ENCODE results near the gene BCKDHA. TPM values are rescaled to one million over a fixed set of nuclear protein-coding genes. Genes with fewer than 3 reads are reported as not detected.

The BCKDHA gene
- total RNA-seq, 2 donors from 2014 or later: 15.2 to 17.9 TPM

DNA sequence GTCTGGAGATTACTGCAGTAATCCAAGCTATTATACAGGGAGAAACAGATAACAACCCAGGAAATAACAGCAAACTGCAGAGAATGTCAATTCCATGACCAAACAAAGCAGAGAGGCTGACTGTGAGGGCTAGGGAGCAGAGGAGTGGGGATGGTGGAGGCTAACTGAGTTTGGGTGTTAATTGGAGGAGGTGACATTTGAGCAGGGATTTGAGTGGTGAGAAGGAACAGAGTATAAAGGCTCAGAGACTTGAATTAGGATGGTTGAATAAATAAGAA lies 39.0 kb downstream of the BCKDHA start:
- H3K36me3 ChIP-seq (replicated peaks in 1 of 2; ENCODE audit: insufficient read depth in 1 of 2, low read depth in 2 of 2): peaks cover 0 to 6% of the 10 kb centered on the region in 2 donors
- intact Hi-C loops (cut with DNase I): loop anchor here (10.0 kb wide), 1 partner anchor 112 kb away; no protein-coding TSS in a partner anchor
- TF ChIP-seq, protein P1, sequence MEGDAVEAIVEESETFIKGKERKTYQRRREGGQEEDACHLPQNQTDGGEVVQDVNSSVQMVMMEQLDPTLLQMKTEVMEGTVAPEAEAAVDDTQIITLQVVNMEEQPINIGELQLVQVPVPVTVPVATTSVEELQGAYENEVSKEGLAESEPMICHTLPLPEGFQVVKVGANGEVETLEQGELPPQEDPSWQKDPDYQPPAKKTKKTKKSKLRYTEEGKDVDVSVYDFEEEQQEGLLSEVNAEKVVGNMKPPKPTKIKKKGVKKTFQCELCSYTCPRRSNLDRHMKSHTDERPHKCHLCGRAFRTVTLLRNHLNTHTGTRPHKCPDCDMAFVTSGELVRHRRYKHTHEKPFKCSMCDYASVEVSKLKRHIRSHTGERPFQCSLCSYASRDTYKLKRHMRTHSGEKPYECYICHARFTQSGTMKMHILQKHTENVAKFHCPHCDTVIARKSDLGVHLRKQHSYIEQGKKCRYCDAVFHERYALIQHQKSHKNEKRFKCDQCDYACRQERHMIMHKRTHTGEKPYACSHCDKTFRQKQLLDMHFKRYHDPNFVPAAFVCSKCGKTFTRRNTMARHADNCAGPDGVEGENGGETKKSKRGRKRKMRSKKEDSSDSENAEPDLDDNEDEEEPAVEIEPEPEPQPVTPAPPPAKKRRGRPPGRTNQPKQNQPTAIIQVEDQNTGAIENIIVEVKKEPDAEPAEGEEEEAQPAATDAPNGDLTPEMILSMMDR (IDR thresholded peaks at IDR 0.05): no peak
- no peak for TF ChIP-seq POLR2A (IDR thresholded peaks at IDR 0.05)

DNA sequence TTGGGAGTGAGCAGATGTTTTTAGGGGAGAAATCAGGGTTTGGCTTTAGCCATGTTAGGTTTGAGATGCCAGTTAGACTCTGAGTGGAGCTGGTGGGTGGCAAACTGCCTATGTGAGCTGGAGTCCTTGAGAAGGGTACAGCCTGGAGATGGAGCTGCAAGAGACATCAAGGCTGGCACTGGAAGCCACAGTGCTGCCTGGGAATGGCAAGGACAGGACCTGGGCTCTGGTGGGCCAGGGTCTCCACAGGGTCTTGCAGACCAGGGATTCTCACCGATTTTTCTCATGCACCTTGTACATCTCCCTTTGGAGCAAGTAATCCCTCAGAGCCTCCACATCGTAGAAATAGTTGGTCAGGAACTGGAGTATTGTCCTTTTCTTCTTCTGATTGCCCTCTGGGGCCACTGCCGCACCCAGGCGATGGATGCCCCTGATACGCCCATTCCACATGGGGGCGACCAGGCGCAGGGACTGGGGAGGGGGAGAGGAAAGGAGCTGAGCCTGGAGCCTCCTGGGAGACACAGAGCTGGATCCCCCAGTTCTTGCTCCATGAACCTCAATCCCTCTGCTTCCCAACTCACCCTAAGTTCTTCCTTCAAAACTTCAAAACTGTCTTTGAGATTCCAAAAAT lies 40.4 kb downstream of the BCKDHA start:
- intact Hi-C loops (cut with DNase I): loop anchor here (10.0 kb wide), 1 partner anchor 113 kb away; no protein-coding TSS in a partner anchor
- WGBS, 2 donors: 82 to 87% methylated on average over 5 to 7 of the region's 7 CpGs
- Histone ChIP-seq H3K27ac (no peak overlapping the region), H3K27me3 (no peaks in the 10 kb centered on the region), H3K9me3 (no peaks in the 10 kb centered on the region), H3K4me1 (peaks cover 7% of the 10 kb centered on the region), H3K36me3 (replicated peaks in 1 of 2; ENCODE audit: insufficient read depth in 1 of 2, low read depth in 2 of 2) (peaks cover 0 to under 1% of the 10 kb centered on the region in 2 donors), H3K4me3 (no peak overlapping the region)
- no peak for TF ChIP-seq POLR2A (IDR thresholded peaks at IDR 0.05)
- TF ChIP-seq, protein P1 (IDR thresholded peaks at IDR 0.05): no peak
- ATAC-seq: no peak
- DNase-seq: no peak

More for the DNA sequence above, 39.0 kb downstream of the BCKDHA start:
- Histone ChIP-seq H3K4me1 (peaks cover 7% of the 10 kb centered on the region), H3K27ac (no peak overlapping the region), H3K9me3 (no peaks in the 10 kb centered on the region), H3K4me3 (no peak overlapping the region), H3K27me3 (no peaks in the 10 kb centered on the region)
- DNase-seq (no peak), ATAC-seq (no peak)

DNA sequence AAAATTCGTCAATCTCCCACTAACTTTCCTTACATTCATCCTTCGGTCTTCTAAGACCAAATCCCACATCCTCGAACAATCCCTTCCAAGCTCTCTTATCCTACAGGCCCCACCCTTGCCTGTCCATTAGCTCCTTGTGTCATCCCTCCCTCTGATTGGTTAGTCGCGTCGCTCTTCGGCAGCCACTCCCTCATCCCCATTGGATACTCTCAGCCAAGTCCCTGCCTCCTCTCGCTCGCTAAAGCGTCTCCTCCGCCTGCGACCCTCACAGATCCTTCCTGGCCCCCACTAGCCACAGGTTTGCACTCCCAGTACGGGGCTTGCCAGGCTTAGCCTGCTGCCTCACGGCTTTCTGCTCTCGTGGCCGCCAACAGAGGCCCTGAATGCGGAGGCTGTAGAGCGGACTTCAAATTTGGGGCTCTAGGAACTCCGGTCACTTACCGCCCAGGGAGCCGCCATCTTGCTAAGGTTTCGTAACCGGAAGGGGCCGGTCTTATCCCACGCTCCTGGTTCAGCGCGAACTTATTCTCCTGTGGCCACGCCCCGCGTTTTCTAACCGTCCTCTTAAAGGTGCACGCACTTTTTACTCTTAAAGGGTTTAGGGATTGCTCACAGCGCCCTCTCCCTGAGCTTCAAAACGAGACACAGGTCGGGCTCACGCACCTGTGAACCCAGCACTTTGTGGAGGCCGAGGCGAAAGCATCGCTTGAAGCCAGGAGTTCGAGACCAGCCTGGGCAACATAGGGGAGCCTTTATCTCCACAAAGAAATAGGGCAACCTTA lies 42.0 kb downstream of the BCKDHA start, which contains the start of gene DMAC2:
Gene DMAC2 (minus strand): TSS at position 472 of the 782 bp plus-strand sequence. CDS start 13 bp downstream, at position 459.
- ATAC-seq (peak; percentile 98), DNase-seq (peak; percentile 98 to 99 (median 98))
- Histone ChIP-seq H3K4me1 (peaks cover 7% of the 10 kb centered on the region), H3K9me3 (no peaks in the 10 kb centered on the region), H3K36me3 (replicated peaks in 1 of 2; ENCODE audit: insufficient read depth in 1 of 2, low read depth in 2 of 2) (no peaks in the 10 kb centered on the region), H3K27me3 (no peaks in the 10 kb centered on the region), H3K4me3 (peak within 1 kb of the TSS; percentile 78 to 84), H3K27ac (peak within 1 kb of the TSS; percentile 77 to 95 (median 90))
- WGBS, 2 donors: 0 to 1% methylated on average over 31 to 40 of the region's 40 CpGs
- TF ChIP-seq, protein P1 (IDR thresholded peaks at IDR 0.05): peak; percentile 26 to 85 (median 71)
- peak; percentile 20 to 82 (median 79) for TF ChIP-seq POLR2A (IDR thresholded peaks at IDR 0.05)
- intact Hi-C loops (cut with DNase I): loop anchor here (10.0 kb wide), 1 partner anchor 115 kb away; no protein-coding TSS in a partner anchor

DNA sequence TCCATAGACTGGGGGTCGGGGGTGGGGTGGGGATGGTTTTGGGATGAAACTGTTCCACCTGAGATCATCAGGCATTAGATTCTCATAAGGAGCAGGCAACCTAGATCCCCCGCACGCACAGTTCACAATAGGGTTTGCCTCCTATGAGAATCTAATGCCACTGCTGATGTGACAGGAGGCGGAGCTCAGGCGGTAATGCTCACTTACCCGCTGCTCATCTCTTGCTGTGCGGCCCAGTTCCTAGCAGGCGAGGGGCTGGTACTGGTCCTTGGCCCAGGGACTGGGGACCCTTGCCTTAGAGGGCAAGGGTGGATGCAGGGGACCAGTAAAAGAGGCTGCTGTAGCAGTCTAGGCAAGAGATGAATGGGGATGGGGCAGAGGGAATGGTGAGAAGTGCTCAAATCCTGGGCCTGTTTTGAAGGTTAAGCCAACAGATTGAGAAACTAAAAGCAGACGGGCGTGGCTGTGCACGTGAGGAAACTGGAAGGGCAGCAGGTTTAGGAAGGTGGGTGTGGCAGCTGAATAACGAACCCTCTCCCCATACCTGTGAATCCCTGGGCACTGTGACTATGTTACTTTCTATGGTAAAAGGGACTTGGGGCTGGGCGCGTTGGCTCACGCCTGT lies 43.8 kb downstream of the BCKDHA start:
- intact Hi-C loops (cut with DNase I): no loop called here

More for the DNA sequence above, 43.8 kb downstream of the BCKDHA start:
- TF ChIP-seq, protein P1 (IDR thresholded peaks at IDR 0.05): no peak
- TF ChIP-seq POLR2A (IDR thresholded peaks at IDR 0.05): no peak
- no peak overlapping the region for H3K4me3 ChIP-seq
- 61 to 65% methylated on average over 9 to 12 of the region's 15 CpGs for WGBS, 2 donors
- H3K9me3 ChIP-seq: no peaks in the 10 kb centered on the region
- ATAC-seq (no peak), DNase-seq (no peak)
- no peak overlapping the region for H3K27ac ChIP-seq
- H3K27me3 ChIP-seq: peaks cover 0 to 5% of the 10 kb centered on the region in 2 donors
- H3K4me1 ChIP-seq: peaks cover 7% of the 10 kb centered on the region
- no peaks in the 10 kb centered on the region for H3K36me3 ChIP-seq (replicated peaks in 1 of 2; ENCODE audit: insufficient read depth in 1 of 2, low read depth in 2 of 2)
